Neural cell (in vitro differentiated cells): ENCODE measurements around the gene LYVE1. TPM values are rescaled to one million over a fixed set of nuclear protein-coding genes. Genes with fewer than 3 reads are reported as not detected.
A peak's percentile ranks its signal among the peaks of the same experiment; 100 is the strongest.

ENCODE experiments used
- H2AFZ ChIP-seq: fragments of 200-600, 300-800 bp; sonication (generic), shearing (Covaris generic); 2 replicates; pipeline ENCODE4 v1.6.0; 2014; ENCODE audit warnings: low read depth, mild to moderate bottlenecking, antibody characterized with exemption, low read length, moderate library complexity
- H3F3A ChIP-seq: fragments of 200-600 bp; shearing (Covaris generic); 2 replicates; pipeline ENCODE4 v1.6.1; 2016; ENCODE audit warnings: mild to moderate bottlenecking, moderate library complexity, mixed read lengths, antibody characterized with exemption, low read length; ENCODE audit not compliant: insufficient read depth, poor library complexity, severe bottlenecking
- H3K27ac ChIP-seq: fragments of 200-600, 300-800 bp; sonication (generic), shearing (Covaris generic); 2 replicates; pipeline ENCODE4 v1.5.1; 2014; ENCODE audit warnings: mild to moderate bottlenecking, low read length, moderate library complexity
- H3K27me3 ChIP-seq: fragments of 300-800, 200-600 bp; sonication (generic), shearing (Covaris generic); 2 replicates; pipeline ENCODE4 v1.6.0; 2014; ENCODE audit warnings: mild to moderate bottlenecking, low read depth, low read length, moderate library complexity; ENCODE audit not compliant: insufficient read depth
- H3K36me3 ChIP-seq: fragments of 300-800, 200-600 bp; sonication (generic), shearing (Covaris generic); 2 replicates; pipeline ENCODE4 v1.5.1; 2014; ENCODE audit warnings: mild to moderate bottlenecking, antibody characterized with exemption, low read length, moderate library complexity; ENCODE audit not compliant: insufficient read depth
- H3K4me2 ChIP-seq: fragments of 300-800, 200-600 bp; sonication (generic), shearing (Covaris generic); 2 replicates; pipeline ENCODE4 v1.6.0; 2014; ENCODE audit warnings: mild to moderate bottlenecking, low read length
- H3K4me3 ChIP-seq: fragments of 300-800, 200-600 bp; sonication (generic), shearing (Covaris generic); 2 replicates; pipeline ENCODE4 v1.5.1; 2014; ENCODE audit warnings: mild to moderate bottlenecking, low read length, moderate library complexity
- H3K79me2 ChIP-seq: fragments of 200-600 bp; shearing (Covaris generic); replicated peaks from 2 replicates; pipeline ENCODE4 v1.6.0; 2014; ENCODE audit warnings: mild to moderate bottlenecking, low read length, moderate library complexity; ENCODE audit not compliant: insufficient read depth
- H3K9ac ChIP-seq: fragments of 300-800, 200-600 bp; sonication (generic), shearing (Covaris generic); 2 replicates; pipeline ENCODE4 v1.6.1; 2016; ENCODE audit warnings: mild to moderate bottlenecking, low read length, mixed read lengths
- H3K9me2 ChIP-seq: fragments of 200-600 bp; shearing (Covaris generic); 2 replicates; pipeline ENCODE4 v1.6.1; 2016; ENCODE audit warnings: mild to moderate bottlenecking, low read length, mixed read lengths; ENCODE audit not compliant: insufficient read depth
- H3K9me3 ChIP-seq: fragments of 200-600, 300-800 bp; sonication (generic), shearing (Covaris generic); 2 replicates; pipeline ENCODE4 v1.6.1; 2016; ENCODE audit warnings: mild to moderate bottlenecking, mixed run types, low read length, moderate library complexity, mixed read lengths
- H4K20me1 ChIP-seq: fragments of 200-600 bp; shearing (Covaris generic); 2 replicates; pipeline ENCODE4 v1.6.1; 2016; ENCODE audit warnings: mild to moderate bottlenecking, mixed run types; ENCODE audit not compliant: insufficient read depth
- CTCF ChIP-seq: fragments of 450-650 bp; IDR thresholded peaks from 2 replicates; pipeline ENCODE4 v1.5.1; 2014; ENCODE audit warnings: antibody characterized with exemption, mild to moderate bottlenecking, moderate library complexity; ENCODE audit not compliant: poor library complexity, severe bottlenecking
- EP300 ChIP-seq: fragments of 450-650 bp; conservative IDR thresholded peaks from 2 replicates; pipeline ENCODE4 v1.6.1; 2014; ENCODE audit warnings: antibody characterized with exemption, mild to moderate bottlenecking, moderate library complexity; ENCODE audit not compliant: poor library complexity, severe bottlenecking
- EZH2 ChIP-seq: fragments of 200-600, 300-800 bp; shearing (Covaris generic), sonication (generic); IDR thresholded peaks from 2 replicates; pipeline ENCODE4 v1.6.1; 2014; ENCODE audit warnings: antibody characterized with exemption, low read length, borderline replicate concordance, mild to moderate bottlenecking; ENCODE audit not compliant: insufficient read depth, poor library complexity, severe bottlenecking
- MXI1 ChIP-seq: fragments of 450-650 bp; conservative IDR thresholded peaks from 2 replicates; pipeline ENCODE4 v1.6.1; 2014; ENCODE audit warnings: antibody characterized with exemption, mild to moderate bottlenecking; ENCODE audit not compliant: poor library complexity, severe bottlenecking
- POLR2AphosphoS5 ChIP-seq: IDR thresholded peaks from 2 replicates; pipeline ENCODE4 v1.6.1; 2012
- RAD21 ChIP-seq: fragments of 450-650 bp; conservative IDR thresholded peaks from 2 replicates; pipeline ENCODE4 v1.6.1; 2014; ENCODE audit warnings: antibody characterized with exemption, mild to moderate bottlenecking, moderate library complexity
- REST ChIP-seq: IDR thresholded peaks from 2 replicates; pipeline ENCODE4 v1.6.1; 2012; ENCODE audit warnings: borderline replicate concordance
- SMC3 ChIP-seq: fragments of 450-650 bp; conservative IDR thresholded peaks from 2 replicates; pipeline ENCODE4 v1.6.1; 2014; ENCODE audit warnings: antibody characterized with exemption, mild to moderate bottlenecking, moderate library complexity; ENCODE audit not compliant: poor library complexity
- TAF1 ChIP-seq: IDR thresholded peaks from 2 replicates; pipeline ENCODE4 v1.6.1; 2012; ENCODE audit warnings: low read depth
- polyA plus RNA-seq: library from polyadenylated mRNA; depleted of rRNA; stranded (reverse); fragments of >200 nt; gene quantifications from 2 replicates; pipeline ENCODE4 v1.2.3, GENCODE V29; 2014

Gene LYVE1
- polyA plus RNA-seq, 1 donor from 2014 or later, result not detected

GRCh38 chr11:10539339-10539738, 29.1 kb downstream of the LYVE1 start:
- H3K9me2 ChIP-seq, result no peaks in the 10 kb centered on the region
- no peak overlapping the region for H3K4me2 ChIP-seq
- no peaks in the 10 kb centered on the region for H3K27me3 ChIP-seq
- peak overlapping the region; percentile 91 for H3K4me3 ChIP-seq
- no peaks in the 10 kb centered on the region for H4K20me1 ChIP-seq
- H3K9ac ChIP-seq, result no peak overlapping the region
- TF ChIP-seq EP300, result no peak
- TF ChIP-seq REST, result no peak
- TF ChIP-seq SMC3, result no peak
- no peak for TF ChIP-seq RAD21
- no peaks in the 10 kb centered on the region for H3K36me3 ChIP-seq
- no peaks in the 10 kb centered on the region for H3F3A ChIP-seq
- H3K79me2 ChIP-seq, result peaks cover 4% of the 10 kb centered on the region
- no peak overlapping the region for H2AFZ ChIP-seq
- H3K27ac ChIP-seq, result no peak overlapping the region
- H3K9me3 ChIP-seq, result no peaks in the 10 kb centered on the region

GRCh38 chr11:10538924-10539323, 29.5 kb downstream of the LYVE1 start:
- Histone ChIP-seq H3K9ac (no peak overlapping the region), H3K27me3 (no peaks in the 10 kb centered on the region), H3K4me2 (no peak overlapping the region), H2AFZ (no peak overlapping the region), H3K9me2 (no peaks in the 10 kb centered on the region), H3K9me3 (no peaks in the 10 kb centered on the region), H3F3A (no peaks in the 10 kb centered on the region), H3K27ac (no peak overlapping the region), H3K36me3 (no peaks in the 10 kb centered on the region), H3K79me2 (peaks cover 4% of the 10 kb centered on the region), H4K20me1 (no peaks in the 10 kb centered on the region), H3K4me3 (no peak overlapping the region)
- TF ChIP-seq MXI1 (no peak), RAD21 (no peak), CTCF (no peak), EP300 (no peak), POLR2AphosphoS5 (no peak), REST (no peak), SMC3 (no peak), EZH2 (no peak), TAF1 (no peak)
